IPS DF 19.7 (cell line): Measurements from ENCODE around the gene WNT5B.

Source experiments
- DNase-seq: peaks from one replicate; pipeline ENCODE4 v3.0.0-alpha.2; 2013; ENCODE audit warnings: low read depth, low spot score

Gene WNT5B

GRCh38 chr12:1650978-1651361, 21.9 kb downstream of the WNT5B start:
- DNase-seq, result no peak

DNA sequence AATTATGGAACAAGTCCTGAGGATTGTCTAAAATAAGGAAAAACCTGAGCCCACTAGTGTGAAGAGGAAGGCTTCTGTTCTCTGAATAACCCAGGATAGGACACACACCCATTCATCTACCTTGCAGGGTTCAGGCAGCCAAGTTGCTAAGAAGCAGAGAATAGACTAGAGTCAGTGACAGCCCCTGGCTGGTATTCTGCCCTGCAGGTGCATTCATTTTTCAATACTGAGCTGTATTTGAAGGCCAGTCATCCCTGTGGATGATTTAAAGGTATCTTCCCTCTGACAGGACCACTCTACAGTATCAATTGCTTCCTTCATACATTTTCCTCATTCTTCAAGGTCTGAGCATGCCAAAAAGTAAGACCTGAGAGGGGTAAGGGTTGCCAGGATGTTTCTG, 22.9 kb downstream of the WNT5B start:
- DNase-seq, result no peak

DNA sequence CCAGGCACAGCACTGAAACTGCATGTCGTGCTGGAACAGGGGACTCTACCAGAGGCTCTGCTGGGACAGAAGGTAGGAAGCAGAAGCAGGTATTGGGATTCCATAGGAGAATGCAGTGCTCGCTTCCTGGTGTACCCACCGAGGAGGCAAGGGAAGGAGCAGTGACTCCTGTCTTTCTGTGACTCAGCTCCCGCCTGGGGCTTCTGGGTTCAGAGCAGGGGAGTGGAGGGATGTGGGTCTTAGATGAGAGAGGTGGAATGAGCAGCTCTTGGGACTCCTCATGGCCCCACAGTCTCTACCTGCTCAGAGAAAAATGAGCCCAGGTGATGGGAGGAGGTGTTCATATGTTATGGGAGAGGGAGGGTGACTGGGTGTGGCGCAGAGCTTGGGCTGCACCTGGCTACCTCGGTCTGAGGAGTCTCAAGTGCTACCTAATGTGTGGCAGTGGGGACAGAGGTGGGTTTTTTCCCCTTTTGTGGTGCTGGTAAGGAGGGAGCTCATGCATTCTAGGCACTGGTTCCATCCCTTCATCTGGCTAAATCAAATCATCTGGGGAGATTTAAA, 26.3 kb downstream of the WNT5B start:
- DNase-seq, result no peak

GRCh38 chr12:1656902-1657301, 27.9 kb downstream of the WNT5B start:
- no peak for DNase-seq

DNA sequence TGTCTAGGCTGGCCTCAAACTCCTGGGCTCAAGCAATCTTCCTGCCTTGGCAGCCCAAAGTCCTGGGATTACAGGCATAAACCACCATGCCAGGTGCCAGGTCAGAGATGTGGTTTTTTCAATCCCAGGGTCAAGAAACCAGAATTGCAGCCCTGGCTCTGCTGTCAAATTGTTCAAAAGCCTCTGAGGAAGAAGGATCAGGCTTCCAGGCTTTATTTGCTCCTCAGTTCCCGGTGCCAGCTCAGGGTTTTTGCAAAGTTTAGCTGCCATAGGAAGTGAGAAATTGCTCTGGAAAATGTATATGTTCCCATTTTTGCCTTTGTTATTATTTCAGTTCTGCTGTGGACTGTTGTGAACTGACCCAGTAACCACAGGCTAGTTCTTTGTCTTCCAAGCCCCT, 28.7 kb downstream of the WNT5B start:
- no peak for DNase-seq

- no peak for DNase-seq
Observed at GRCh38 chr12:1660304-1661187, 31.5 kb downstream of the WNT5B start.

GRCh38 chr12:1661553-1662335, 32.7 kb downstream of the WNT5B start:
- no peak for DNase-seq

GRCh38 chr12:1662761-1663439, 33.9 kb downstream of the WNT5B start:
- DNase-seq, result peak; percentile 90

- DNase-seq, result no peak
Observed at GRCh38 chr12:1663440-1664132, 34.6 kb downstream of the WNT5B start.

GRCh38 chr12:1665366-1665765, 36.3 kb downstream of the WNT5B start:
- no peak for DNase-seq

GRCh38 chr12:1666215-1666614, 37.2 kb downstream of the WNT5B start:
- DNase-seq, result no peak

DNA sequence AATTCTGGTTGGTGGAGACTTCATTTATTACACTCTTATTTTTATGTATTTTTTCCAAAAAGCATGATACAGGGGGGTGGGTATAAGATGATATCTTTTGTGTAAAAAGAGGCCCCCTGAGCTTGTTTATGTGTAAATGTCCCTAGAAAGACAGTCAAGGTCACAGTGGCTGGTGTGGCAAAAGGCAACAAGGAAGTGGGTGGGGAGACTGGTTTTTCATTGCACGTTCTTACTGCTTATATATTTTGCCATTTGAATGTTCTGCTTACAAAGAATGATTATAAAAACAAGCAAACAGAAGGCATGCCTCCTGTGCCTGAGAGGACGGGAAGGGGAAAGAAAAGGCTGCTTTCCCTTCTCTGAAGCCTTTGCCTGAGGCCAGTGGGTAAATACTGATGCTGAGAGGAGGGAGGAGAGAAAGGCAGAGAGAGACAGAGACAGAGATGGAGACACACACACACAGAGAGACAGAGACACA, 37.7 kb downstream of the WNT5B start:
- no peak for DNase-seq

DNA sequence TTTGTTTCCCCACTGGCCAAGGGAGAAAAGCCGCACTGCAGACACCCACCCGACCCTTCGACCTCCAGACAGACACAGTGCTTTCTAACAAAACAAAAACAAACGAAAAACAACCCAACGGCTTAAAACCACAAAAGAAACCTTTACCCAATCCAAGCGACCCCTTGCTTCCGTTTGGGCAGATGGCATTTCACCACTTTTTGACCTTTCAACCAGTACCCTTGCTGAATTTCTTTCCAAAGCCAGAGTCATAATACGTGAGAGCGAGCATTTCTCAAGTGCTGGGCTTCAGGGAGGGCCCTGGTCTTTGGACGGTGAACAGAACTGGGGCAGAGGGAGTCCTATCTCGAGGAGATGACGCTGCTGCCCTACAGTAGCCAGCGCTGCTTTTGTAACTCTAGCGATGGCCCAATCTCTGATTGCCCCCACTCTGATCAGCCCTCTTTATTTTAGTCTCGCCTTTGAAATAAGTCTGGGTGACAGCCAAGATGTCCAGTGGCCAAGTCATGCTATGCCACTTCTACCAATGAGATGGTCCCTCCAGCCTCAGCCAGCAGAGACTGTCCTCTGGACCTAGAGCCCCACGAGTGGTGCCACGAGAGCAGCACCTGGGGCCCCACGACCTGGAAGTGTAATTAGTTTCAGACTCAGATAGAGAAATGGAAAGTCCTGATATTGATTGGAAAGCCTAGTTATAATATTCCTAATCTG, 40.0 kb downstream of the WNT5B start:
- no peak for DNase-seq

DNA sequence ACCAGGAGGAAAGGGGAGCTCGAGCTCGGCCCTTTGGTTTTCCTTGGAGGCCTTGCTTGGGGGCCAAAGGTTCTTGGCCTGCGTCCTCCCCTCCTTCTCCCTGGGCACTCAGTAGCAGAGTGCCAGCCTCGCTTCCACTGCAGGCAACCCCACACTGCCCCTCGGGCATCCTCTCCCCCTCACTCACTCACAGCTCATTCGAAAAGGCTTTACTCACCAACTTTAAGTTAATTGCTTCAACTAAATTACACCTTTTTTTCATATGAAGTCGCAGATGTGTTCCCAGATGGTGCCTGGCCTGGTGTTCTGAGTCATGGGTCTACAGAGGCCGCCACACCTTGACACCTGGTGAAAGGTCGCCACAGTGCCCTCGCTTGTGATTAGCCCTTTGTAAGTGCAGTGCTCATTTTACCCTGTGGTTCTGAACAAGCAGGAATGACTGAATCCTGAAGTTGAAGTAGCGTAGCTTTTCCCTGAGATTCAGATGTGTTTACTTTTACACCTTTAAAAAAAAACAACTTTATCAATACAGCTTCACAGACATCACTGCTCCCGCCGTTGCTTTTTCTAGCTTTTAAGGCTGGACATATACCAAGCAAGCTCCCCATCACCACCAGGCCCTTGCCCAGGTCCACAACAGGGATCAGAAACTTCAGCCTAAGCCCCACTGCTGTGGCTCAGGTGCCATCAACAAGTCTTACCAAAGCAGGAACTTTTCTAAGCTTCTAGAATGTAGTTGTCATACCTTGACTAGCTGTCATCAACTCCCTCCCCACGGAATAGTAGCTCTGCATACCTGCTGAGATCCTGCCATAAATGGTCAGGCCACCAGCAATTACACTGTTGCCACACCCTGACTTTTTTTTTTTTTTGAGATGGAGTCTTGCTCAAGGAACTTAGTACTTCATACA, 41.6 kb downstream of the WNT5B start:
- no peak for DNase-seq

GRCh38 chr12:1676043-1676442, 47.0 kb downstream of the WNT5B start:
- no peak for DNase-seq

DNA sequence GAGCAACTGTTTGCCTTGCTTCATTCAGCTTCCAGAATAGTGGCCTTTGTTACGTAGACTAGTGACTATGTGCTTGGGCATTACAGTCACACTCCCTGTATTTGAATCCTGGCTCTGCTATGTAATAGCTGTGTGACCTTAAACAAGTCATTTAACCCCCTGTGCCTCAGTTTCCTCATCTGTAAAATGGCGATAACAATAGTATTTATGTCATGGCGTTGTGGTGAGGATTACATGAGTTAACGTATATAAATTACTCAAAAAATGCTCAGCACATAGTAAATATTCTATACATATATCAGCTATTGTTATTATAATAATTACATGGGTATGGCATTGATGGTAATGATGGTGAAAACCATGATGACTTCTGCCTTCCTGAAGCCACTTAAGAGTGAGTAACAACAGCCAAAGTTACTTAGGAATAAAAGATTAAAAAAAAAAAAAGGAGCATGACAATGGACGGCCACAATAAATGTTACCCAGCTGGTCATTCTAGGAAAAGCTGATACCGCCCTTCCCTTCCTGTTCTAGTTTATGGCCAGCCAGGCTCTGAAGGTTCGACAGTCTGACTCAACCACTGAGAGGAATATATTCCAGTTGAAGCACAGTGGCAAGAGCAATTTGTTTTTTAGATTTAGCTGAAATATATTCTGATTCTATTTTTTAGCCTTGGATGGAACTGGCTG, 51.9 kb downstream of the WNT5B start:
- no peak for DNase-seq

DNA sequence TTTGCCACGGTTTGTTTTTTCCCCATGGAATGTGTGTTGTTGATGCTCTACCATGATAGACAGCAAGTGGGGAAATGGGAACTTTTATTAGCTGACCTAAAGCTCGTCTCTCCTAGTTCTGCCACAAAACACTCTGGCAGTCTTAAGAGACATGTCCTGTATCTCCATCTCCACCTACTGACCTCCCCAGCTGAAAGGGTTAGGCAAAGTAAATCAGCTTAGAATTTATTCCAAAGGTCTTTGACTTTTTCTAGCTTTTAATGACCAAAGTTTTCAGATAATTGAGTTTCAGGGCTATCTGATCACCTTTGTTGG, 52.4 kb downstream of the WNT5B start:
- no peak for DNase-seq

DNA sequence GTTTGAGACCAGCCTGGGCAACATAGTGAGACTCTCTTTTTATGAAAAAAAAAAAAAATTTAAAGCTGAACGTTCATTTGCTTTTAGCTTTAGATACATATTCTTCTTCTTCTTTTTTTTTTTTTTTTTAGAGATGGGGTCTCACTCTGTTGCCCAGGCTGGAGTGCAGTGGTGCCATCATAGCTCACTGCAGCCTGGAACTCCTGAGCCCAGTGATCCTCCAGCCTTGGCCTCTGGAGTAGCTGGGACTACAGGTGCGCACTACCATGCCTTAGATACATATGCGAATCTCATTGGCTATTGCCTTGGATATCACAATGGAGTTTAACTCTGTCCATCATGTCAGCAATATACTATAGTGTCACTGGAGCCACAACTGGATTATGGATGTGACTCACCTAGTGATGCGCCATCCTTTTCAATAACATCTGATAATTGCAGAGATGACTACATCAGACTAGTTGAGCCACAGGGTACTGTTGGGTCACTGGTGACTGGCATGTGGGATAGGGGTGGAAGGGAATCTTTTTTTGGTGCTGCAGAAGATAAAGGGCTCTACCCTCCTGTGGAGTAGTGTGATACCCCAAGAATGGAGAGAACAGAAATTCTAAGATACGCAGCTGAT, 59.2 kb downstream of the WNT5B start:
- DNase-seq, result no peak
